Right lobe of liver (tissue), 4 donors: ENCODE results near the gene SELENOM.

Source experiments
- POLR2A ChIP-seq: fragments of 450-650 bp; IDR thresholded peaks from one replicate; pipeline ENCODE4 v1.6.1; 2017; ENCODE audit warnings: antibody characterized with exemption, mild to moderate bottlenecking
- TF ChIP-seq, protein P1 (sequence below), 4 donors: fragments of 200-600 bp in 3 of 4; fragments of 450-650 bp in 1 of 4; IDR thresholded peaks; one replicate each; pipeline versions ENCODE4 v1.5.1 to v1.8.0; 2016 to 2022; ENCODE audit warnings: antibody characterized with exemption in 4 of 4, mild to moderate bottlenecking in 2 of 4
- donor health status: DM: no; HTN: no; CAD: no.
- donor health status: DM: no; HTN: no; CAD: no.
- donor health status: DM: no; HTN: yes; CAD: no.

DNA sequence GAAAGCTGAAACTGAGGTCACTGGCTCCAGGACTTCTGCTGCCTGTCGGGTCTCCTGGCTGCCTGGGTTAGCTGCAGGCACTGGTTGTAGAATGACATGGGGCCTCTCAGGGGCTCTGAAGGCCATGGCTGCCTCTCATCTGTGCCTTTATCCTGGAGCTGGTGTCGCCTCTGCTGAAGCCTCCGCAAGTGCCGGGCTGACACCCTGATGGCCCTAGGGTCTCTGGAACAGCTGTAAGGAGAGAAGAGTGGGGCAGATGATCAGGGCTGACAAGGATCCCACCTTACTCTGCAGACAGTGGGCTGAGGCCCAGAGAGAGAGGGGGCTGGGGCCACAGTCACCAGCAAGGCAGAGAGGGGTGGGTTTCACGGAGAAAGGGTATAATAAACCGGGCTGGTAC is 28.3 kb upstream of the SELENOM start:
- no peak for TF ChIP-seq POLR2A
- TF ChIP-seq, protein P1, sequence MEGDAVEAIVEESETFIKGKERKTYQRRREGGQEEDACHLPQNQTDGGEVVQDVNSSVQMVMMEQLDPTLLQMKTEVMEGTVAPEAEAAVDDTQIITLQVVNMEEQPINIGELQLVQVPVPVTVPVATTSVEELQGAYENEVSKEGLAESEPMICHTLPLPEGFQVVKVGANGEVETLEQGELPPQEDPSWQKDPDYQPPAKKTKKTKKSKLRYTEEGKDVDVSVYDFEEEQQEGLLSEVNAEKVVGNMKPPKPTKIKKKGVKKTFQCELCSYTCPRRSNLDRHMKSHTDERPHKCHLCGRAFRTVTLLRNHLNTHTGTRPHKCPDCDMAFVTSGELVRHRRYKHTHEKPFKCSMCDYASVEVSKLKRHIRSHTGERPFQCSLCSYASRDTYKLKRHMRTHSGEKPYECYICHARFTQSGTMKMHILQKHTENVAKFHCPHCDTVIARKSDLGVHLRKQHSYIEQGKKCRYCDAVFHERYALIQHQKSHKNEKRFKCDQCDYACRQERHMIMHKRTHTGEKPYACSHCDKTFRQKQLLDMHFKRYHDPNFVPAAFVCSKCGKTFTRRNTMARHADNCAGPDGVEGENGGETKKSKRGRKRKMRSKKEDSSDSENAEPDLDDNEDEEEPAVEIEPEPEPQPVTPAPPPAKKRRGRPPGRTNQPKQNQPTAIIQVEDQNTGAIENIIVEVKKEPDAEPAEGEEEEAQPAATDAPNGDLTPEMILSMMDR (IDR thresholded peaks at IDR 0.05), result no peak
